NCI-H345 treated with DMSO at 0.1 percent for 48 hours (cell line): Measurements from ENCODE around the gene MT1B.

ENCODE experiments used
- DNase-seq: peaks from one replicate; lab custom pipeline; 2025; ENCODE audit not compliant: unreplicated experiment; lab: John Stamatoyannopoulos, UW

The MT1B gene

DNA sequence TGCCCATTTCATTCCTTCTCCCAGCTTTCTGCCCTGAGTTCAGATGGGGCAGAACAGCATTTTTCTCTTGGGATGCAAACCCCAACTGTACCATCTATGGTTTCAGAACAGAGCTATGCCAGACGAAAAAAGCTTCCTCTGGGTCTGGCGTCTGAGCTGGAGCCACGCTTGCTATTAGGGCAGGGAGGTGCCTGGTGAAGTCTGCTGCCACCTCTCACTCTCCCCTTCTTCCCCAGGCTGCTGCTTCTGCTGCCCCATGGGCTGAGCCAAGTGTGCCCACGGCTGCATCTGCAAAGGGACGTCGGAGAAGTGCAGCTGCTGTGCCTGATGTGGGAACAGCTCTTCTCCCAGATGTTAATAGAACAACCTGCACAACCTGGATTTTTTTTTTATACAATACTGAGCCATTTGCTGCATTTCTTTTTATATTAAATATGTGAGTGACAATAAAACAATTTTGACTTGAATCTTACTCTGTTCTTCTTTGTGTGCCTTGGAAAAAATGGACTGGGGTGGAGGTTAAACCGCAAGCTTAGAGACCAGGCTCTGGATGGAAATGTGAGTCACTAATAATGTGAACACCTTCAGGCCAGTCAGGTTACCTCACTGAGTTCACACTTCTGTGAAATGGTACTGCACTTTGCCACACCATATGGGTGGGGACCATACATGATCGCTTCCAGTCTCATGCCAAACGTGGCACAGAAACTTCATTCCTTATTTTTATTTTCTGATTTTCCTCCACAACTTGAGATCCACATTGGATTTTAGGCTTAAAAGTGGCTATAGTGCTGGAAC is 14.9 kb upstream of the MT1B start:
- DNase-seq = no peak

DNA sequence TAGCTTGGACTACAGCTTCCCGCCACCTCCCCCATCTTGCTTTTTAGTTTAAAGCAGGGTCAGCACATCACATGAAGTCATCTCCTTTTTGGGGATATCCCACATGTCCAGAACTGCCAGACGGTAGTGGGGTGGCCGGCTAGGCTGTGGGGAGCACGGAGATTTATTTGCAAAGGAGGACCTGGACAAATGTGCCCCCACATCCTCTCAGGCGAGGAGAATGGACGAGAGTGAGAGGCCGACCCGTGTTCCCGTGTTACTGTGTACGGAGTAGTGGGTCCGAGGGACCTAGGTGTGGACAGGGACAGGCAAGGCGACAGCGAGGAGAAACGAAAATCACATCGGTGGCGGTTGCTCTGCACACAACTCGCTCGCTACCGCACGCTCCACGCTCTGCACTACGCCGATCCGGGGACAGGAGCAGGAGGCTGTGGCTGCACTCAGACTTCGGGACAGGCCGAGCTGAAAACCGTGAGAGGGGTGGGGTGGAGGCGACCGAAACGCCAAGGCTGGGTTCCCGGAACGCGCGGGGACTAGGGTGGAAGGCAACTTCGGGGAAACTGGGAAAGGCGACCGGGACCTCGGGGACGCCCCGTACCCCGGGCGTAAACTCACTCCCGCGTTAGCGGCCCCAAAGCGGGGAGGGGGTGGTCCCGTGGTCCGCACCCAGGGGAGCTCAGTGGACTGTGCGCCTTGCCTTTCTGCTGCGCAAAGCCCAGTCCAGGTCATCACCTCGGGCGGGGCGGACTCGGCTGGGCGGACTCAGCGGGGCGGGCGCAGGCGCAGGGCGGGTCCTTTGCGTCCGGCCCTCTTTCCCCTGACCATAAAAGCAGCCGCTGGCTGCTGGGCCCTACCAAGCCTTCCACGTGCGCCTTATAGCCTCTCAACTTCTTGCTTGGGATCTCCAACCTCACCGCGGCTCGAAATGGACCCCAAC is 13.6 kb upstream of the MT1B start, which contains the start of gene MT1A:
MT1A (plus strand) TSS at position 853 of the 937 bp plus-strand sequence; CDS start at position 926, 73 bp downstream.
- no peak for DNase-seq

DNA sequence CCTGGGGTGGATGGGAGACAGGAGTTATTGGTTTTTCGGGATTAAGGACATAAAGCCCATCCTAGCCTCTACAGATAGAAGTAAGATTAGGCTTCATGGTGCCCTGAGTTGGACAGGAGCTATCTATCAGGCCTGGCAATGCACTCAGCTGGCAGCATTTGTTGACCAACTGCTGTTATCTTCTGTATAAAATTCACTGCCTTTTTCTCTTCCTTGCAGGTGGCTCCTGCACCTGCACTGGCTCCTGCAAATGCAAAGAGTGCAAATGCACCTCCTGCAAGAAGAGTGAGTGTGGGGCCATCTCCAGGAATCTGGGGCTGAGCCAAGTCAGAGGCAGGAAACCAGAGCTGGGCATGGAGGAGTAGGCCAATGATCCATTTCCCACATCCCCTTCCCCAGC is 12.6 kb upstream of the MT1B start:
- no peak for DNase-seq

DNA sequence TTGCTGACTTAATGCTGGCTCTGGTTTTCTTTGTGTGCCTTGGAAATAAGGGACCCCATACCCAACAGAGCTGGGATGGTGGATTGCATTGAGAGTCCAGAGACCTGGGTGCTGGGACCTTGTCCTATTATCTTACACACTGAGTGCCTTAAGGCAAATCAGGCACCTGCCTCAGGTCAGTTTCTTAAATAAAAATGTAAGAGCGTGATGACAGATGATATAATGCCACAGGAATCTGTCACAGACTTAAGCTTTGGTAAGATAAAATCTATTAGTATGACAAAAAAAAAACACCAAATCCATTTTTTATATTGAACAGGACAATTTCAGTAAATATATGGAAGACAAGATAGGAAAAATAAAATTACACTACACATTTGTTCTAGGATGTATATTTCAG is 11.6 kb upstream of the MT1B start:
- DNase-seq = no peak

DNA sequence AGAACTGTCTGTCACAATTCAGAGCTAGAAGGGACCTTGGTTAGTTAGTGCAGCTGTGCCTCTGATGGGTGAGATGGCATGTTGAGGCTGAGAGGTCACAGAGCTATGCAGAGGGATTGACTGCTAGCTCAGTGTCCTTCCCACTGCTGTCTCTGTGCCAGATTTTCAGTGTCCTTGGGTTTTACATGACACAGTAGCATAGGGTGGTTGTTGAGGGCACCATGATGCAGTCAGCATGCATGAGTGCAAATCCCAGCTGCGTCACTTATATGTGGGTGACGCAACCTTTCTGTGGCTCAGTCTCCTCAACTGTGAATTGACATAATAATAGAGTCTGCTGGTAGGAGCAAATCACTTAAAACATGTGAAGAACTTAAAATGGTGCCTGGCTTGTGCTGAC is 10.5 kb upstream of the MT1B start:
- DNase-seq = no peak

DNA sequence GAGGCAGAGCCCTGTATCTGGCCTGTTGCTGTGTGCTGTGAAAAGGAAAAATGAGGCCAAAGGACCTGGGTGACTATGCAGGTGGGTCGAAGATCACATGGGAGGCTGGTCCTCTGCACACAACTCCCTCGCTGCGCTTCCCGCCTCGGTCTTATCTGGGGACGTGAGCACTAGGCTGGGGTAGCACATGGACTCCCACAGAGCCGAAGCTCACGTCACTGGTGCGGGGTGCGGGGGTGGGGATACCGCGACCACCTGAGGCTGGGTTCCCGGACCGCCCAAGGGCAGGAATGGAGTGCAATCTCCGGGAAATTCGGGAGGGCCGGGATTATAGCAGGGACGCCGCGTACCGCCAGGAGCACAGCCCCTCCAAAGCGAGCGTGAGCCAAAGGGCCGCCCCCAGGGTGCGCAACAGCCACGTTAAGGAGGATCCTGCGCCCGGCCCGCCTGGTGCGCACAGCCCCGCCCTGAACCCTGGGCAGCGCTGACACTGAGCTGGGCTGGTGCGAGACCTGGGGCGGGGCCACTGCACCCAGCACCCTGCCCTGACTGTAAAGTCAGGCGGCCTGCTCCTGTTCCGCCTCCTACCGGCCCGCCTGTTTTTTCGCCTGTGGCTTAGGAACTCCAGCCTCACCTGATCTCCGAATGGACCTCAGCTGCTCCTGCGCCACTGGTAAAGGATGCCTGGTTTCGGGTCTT is 8.5 kb upstream of the MT1B start:
- no peak for DNase-seq

DNA sequence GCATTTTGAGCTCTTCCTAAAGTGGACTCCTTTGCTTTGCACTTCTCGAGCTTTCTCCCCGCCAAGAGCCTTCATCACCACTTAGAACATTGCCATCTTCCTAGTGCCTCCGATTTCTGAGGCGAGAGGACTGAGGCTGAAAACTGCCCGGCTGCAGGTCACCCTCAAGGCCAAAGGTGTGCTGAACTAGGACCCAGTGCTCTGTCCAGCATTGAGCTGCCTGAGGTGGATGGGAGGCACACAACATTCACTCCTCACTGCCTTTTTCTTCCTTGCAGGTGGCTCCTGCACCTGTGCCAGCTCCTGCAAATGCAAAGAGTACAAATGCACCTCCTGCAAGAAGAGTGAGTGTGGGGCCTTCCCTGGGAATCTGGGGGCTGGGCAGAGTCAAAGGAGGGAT is 7.9 kb upstream of the MT1B start:
- DNase-seq = no peak

DNA sequence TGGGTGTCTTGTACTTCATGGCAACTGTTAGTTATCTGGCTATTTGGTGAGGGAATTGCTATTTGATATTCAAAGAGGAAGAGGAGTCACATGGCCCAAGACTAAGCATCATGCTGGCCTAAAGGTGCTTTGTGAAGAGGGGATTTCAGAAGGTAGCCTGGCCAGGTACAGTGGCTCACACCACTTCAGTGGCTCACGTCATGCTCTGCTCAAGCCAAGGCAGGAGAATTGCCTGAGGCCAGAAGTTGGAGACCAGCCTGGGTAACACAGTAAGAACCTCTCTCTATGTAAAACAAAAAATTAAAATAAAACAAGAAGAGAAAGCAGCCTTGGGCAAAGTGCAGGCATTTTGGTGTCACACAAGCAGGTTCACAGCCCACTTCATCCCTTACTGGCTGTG is 6.4 kb upstream of the MT1B start:
- DNase-seq = no peak

DNA sequence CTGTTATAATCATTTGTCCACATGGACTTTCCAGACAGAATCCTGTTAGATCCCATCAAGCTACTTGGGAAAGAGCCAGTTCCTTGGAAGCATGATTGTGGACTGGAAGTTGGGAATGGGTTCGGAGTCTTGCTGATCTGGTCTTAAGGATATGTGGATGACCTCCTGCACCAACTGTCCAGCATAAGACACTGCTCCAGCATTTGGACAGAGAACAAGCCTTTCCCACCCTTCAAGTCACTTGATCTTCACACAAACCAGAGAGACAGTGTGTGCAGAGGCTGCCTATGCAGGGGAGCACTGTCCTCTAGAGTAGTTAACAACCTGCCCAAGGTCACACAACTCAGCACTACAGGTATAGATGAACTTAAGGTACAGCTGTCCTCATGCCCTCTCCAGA is 5.8 kb upstream of the MT1B start:
- DNase-seq = no peak

DNA sequence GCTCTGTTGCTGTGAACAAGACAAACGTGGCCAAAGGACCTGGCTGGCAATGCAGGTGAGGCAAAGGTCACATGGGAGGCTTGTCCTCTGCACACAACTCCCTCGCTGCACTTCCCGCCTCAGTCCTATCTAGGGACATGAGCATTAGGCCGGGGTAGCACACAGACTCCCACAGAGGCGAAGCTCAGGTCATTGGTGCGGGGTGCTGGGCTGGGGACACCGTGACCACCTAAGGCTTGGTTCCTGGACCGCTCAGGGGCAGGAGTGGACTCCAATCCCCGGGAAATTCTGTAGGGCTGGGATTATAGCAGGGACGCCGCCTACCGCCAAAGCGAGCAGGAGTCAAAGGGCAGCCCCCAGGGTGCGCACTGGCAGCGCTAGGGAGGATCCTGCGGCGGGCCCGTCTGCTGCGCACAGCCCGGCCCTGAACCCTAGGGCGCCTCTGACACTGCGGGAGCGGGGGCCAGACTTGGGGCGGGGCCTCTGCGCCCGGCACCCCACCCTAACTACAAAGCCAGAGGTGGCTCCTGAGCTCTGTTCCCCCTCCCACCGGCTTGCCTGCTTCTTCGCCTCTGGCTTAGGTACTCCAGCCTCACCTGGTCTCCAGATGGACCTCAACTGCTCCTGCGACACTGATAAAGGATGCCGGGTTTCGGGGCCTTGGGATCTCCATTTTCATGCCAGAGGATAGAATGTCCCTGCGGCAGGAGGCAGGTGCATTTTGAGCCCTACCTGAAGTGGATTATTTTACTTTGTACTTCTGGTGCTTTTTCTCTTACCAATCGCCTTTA is 3.9 kb upstream of the MT1B start:
- DNase-seq = no peak

DNA sequence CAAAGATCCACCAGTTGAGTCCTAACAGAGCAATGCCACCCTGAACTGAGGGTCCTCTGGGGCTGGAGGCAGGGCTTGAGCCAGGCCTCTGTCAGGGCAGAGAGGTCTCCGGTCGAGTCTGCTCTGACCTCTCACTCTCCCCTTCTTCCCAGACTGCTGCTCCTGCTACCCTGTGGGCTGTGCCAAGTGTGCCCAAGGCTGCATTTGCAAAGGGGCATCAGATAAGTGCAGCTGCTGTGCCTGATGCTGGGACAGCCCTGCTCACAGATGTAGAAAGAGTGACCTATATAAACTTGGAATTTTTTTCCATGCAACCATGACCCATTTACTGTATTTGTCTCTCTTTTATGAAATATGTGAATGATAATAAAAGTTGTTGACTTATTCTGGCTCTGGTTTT is 2.4 kb upstream of the MT1B start:
- no peak for DNase-seq

DNA sequence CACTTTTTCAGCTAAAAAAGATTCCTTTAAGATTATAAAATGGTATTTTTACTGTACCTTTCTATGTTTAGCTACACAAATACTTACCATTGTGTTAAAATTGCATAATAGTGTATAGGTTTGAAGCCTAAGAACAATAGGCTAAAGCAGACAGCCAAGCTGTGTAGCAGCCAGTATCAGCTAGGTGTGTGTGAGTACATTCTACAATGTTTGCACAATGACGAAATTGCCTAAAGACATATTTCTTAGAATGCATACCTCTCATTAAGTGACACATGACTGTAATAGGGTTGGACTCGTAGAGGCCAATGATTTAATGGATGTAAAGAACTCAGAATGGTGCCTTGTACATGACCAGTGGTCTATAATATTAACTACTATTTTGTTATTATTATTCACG is 1.9 kb upstream of the MT1B start:
- DNase-seq = no peak

DNA sequence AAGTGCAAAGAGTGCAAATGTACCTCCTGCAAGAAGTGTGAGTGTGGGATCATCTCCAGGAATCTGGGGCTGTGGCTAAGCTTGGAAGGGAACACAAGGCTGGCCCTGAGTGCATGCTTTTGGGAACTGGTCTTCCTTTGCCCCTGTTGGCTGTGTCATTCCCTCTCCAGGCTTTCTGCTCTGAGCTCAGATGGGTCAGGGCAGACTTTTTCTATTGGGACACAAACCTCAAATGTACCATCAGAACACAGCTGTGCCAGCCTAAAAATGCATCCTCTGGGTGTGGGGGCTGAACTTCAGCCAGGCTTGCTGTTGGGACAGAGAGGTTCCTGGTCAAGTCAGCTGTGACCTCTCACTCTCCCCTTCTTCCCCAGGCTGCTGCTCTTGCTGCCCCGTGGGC is 914 bp downstream of the MT1B start:
- no peak for DNase-seq

DNA sequence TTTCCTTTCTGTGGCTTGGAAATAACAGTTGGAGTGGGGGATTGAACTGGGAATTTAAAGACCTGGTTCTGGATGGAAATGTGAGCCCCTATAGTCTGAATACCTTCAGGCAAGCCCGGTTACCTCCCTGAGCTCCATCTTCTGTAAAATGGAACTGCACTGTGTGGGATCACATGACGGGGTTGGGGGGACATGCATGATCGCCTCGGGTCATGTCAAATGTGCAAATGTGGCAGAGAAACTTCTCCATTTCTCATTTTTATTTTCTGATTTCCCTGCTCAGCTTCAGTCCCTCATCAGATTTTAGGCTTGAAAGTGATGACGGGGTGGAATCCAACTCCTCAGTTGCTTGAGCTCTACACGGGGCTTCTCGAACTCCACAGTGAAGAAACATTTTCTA is 1.5 kb downstream of the MT1B start:
- no peak for DNase-seq

DNA sequence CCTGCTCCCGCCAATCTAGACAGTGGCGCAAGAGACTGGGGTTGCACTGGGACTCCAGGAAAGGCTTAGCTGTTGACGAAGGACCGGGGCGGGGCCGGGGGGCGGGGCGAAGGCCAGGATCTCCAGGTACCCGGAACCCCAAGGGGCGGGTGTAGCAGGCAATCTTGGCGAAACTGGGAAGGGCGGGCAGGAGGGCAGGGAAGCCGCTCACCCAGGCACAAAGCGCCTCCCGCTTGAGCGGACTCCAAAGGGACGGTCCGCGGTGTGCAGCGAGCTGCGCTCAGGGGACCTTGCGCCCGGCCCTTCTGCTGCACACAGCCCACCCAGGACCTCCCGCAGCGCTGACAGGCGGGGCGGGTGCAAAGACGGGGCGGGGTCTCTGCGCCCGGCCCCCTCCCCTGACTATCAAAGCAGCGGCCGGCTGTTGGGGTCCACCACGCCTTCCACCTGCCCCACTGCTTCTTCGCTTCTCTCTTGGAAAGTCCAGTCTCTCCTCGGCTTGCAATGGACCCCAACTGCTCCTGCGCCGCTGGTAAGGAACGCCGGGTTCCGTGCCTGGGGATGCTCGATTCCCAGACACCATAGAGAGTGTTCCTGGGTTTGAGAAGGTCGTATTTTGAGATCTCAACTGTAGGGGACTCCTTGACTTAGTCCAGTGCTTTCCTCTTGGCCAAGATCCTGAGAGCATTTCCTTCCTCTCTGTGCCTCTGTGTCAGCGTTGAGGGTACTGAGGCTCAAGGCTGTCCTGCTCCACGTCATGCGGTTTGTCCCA is 6.1 kb downstream of the MT1B start, which contains the start of gene MT1F:
MT1F (plus strand) TSS at position 405 of the 772 bp plus-strand sequence; CDS start at position 505, 100 bp downstream.
- peak; percentile 7 for DNase-seq

DNA sequence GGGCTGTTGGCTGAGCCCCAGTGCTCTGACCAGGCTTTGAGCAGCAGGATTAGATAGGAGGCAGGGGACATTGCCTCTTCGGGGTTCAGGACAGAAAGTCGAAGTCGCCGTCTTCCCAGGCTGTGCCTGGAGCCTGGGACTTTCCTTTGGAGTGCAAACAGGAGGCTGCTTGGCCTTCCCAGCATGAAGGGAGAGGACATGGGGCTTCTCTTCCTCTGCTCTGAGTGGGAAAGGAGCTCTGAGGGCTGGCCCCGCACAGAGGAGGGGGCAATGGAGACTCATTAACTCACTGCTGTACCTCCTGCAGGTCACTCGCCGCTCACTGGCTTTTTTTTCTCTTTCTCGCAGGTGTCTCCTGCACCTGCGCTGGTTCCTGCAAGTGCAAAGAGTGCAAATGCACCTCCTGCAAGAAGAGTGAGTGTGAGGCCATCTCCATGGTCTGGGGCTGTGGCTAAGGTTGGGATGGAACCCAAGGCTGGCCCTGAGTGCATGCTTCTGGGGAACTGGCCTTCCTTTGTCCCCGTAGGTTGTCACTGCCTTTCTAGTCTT is 6.7 kb downstream of the MT1B start:
- DNase-seq = no peak

DNA sequence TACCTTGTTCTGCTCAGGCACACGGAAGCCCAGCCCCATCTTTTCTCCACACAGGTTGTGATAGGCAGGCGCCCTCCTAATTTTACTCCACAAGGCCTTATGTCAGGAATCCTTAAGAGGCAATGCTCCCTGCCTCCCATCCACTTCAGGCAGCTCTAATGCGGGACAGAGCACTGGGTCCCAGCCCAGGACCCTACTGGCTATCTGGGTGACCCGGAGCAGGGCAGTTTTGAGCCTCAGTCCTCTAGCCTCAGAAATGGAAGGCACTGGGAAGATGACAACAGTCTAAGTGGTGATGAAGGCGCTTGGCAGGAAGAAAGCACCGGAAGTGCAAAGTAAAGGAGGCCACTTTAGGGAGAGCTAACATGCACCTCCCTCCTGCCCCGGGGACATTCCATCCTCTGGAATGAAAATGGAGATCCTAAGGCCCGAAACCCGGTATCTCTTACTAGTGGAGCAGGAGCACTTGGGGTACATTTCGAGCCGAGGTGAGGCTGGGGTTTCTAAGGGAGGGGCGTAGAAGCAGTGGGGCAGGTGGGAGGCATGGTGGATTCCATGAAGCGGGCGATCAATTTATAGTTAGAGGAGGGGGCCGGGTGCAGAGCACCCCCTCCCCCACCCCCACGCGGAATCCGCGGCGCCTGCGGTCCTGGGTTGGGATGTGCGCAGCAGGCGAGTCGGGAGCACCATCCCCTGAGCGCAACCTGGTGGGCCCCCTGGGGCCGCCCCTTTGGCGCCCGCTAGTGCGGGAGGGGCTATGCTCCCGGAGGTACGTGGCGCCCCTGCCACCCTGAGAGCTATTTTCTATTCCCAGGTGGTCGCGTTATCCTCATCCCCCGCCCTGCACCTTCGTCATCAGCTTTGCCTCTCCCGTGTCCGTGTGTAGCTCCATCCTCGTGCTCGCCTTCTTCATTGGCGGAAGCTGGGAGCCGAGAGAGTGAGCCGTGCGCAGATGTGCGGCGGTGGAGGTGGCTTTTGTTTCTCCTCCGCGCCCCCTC is 11.0 kb downstream of the MT1B start:
- no peak for DNase-seq

DNA sequence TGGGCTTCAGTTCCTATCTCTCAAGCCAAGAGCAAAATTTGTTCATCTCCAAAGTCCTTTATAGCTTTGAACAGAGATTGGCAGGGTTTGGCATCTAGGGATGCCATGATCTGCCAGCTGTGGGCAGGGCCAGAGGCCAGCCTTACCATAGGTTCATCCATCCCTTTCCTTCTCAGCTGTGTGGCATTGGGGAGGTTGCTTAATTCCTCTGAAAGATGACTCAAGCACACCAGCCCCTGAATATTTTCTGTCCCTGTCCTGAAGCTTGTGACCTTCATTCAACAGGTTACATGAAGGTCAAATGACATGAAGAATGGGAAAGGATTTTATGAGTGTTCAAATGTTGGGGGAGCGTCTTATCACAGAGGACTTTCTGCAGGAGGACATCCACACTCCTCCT is 12.8 kb downstream of the MT1B start:
- DNase-seq = no peak
